Ascending aorta (tissue), 2 donors: ENCODE measurements around the gene RFC4. TPM values are rescaled to one million over a fixed set of nuclear protein-coding genes. Genes with fewer than 3 reads are reported as not detected.
A peak's percentile ranks its signal among the peaks of the same experiment; 100 is the strongest.

Source experiments
- DNase-seq, 2 donors: peaks; one replicate each; pipeline ENCODE4 v3.0.0-alpha.2; 2019; ENCODE audit warnings: low spot score in 2 of 2
- H3K27ac ChIP-seq, 2 donors: fragments of 200-600 bp; sonication (generic); one replicate each; pipeline ENCODE4 v1.5.1; 2016 to 2017; ENCODE audit warnings: mild to moderate bottlenecking in 1 of 2
- H3K27me3 ChIP-seq: fragments of 200-600 bp; sonication (generic); one replicate; pipeline ENCODE4 v1.5.1; 2017
- H3K36me3 ChIP-seq, 2 donors: fragments of 200-600 bp; sonication (generic); one replicate each; pipeline ENCODE4 v1.5.1; 2016
- H3K4me1 ChIP-seq, 2 donors: fragments of 200-600 bp; sonication (generic); one replicate each; pipeline ENCODE4 v1.5.1; 2016 to 2017; ENCODE audit warnings: mild to moderate bottlenecking in 1 of 2
- H3K4me3 ChIP-seq, 2 donors: fragments of 200-600 bp; sonication (generic); one replicate each; pipeline ENCODE4 v1.5.1; 2016 to 2017; ENCODE audit warnings: mild to moderate bottlenecking in 1 of 2
- H3K9me3 ChIP-seq, 2 donors: fragments of 200-600 bp; sonication (generic); one replicate each; pipeline ENCODE4 v1.5.1; 2016
- intact Hi-C: fragments of 100-400 bp; cut with DNase I; formaldehyde crosslinking; loops from one replicate; pipeline ENCODE4 v1.15.1; 2023
- total RNA-seq: library from RNA; depleted of rRNA; stranded (reverse); fragments of >200 nt; gene quantifications from one replicate; pipeline ENCODE4 v1.1.0, GENCODE V29; 2016
- TF ChIP-seq, protein P1 (sequence below), 3 experiments: fragments of 200-600 bp in 2 of 3; fragments of 450-650 bp in 1 of 3; sonication (generic) in 2 of 3; IDR thresholded peaks; one replicate each; pipeline ENCODE4 v1.5.1; 2016 to 2019; ENCODE audit warnings: antibody characterized with exemption in 3 of 3, mild to moderate bottlenecking in 1 of 3, moderate library complexity in 1 of 3

RFC4 gene
- total RNA-seq, 1 donor from 2014 or later = 23.8 TPM

DNA sequence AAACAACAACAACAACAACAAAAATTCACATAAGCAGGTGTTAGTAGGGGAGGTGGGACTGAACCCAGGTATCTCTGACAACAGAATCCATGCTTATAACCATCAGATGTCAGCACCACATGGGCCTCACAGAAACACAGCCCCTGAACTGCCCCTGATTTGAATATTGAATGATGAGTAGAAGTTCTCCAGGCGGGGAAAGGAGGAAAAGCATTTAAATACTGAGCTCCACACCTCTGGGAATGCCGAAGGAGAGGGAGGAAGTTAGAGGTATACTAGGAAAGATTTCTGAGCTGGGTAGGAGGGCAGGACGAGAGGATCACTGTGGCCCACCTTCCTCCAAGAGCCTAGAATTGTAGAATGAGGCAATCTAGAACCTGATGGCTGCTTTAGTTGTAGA is 54.8 kb downstream of the RFC4 start:
- Histone ChIP-seq H3K27me3 (no peaks in the 10 kb centered on the region), H3K4me1 (peaks cover 0 to 5% of the 10 kb centered on the region in 2 donors), H3K9me3 (no peaks in the 10 kb centered on the region), H3K27ac (no peak overlapping the region), H3K36me3 (no peaks in the 10 kb centered on the region), H3K4me3 (no peak overlapping the region)
- intact Hi-C loops = no loop called here
- DNase-seq = no peak
- TF ChIP-seq, protein P1, sequence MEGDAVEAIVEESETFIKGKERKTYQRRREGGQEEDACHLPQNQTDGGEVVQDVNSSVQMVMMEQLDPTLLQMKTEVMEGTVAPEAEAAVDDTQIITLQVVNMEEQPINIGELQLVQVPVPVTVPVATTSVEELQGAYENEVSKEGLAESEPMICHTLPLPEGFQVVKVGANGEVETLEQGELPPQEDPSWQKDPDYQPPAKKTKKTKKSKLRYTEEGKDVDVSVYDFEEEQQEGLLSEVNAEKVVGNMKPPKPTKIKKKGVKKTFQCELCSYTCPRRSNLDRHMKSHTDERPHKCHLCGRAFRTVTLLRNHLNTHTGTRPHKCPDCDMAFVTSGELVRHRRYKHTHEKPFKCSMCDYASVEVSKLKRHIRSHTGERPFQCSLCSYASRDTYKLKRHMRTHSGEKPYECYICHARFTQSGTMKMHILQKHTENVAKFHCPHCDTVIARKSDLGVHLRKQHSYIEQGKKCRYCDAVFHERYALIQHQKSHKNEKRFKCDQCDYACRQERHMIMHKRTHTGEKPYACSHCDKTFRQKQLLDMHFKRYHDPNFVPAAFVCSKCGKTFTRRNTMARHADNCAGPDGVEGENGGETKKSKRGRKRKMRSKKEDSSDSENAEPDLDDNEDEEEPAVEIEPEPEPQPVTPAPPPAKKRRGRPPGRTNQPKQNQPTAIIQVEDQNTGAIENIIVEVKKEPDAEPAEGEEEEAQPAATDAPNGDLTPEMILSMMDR (IDR thresholded peaks at IDR 0.05) = no peak

DNA sequence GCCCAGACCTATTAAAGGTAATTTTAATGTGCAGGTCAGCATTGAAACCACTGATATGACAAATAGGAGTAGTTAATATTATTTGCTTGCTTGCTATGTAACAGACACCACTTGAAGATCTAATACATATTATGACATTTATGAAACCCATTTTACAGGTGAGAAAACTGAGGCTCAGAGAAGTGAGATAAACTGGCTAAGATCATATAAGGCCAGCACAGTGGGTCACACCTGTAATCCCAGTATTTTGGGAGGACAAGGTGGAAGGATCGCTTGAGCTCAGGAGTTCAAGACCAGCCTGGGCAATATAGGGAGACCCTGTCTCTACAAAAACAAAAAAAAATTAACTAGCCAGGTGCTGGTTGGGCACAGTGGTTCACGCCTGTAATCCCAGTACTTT is 56.0 kb downstream of the RFC4 start:
- no peak overlapping the region for H3K27ac ChIP-seq
- H3K4me3 ChIP-seq = no peak overlapping the region
- intact Hi-C loops = no loop called here

DNA sequence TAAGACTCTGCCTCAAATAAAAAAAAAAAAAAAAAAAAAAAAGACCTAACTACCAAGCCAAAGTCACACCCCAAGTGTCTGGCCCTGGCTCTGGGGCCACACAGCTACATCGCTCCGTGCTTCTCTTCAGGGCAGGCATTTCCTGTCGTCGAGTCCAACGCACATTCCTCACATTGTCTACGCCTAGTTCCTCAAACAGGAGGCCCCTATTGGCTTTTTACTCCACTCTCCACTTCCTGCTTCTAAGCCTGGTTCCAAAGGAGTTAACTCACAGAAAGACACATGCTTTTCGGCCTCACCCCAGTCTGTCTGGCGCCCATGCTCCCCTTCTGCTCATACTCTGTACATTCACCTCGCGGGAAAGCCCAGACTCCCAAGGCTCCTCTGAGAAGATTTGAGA is 60.3 kb downstream of the RFC4 start:
- H3K4me3 ChIP-seq = no peak overlapping the region
- H3K36me3 ChIP-seq = no peaks in the 10 kb centered on the region
- H3K27ac ChIP-seq = peak overlapping the region; percentile 45 to 51
- no peaks in the 10 kb centered on the region for H3K9me3 ChIP-seq
- H3K4me1 ChIP-seq = peaks cover 0 to 4% of the 10 kb centered on the region in 2 donors
- intact Hi-C loops = no loop called here
- DNase-seq = peak in 1 of 2 donors; percentile 66
- TF ChIP-seq, protein P1 (IDR thresholded peaks at IDR 0.05) = no peak
- H3K27me3 ChIP-seq = no peaks in the 10 kb centered on the region

More for the DNA sequence above, 56.0 kb downstream of the RFC4 start:
- Histone ChIP-seq H3K9me3 (no peaks in the 10 kb centered on the region), H3K27me3 (no peaks in the 10 kb centered on the region), H3K4me1 (peaks cover 0 to 8% of the 10 kb centered on the region in 2 donors), H3K36me3 (no peaks in the 10 kb centered on the region)
- TF ChIP-seq, protein P1 (IDR thresholded peaks at IDR 0.05) = no peak
- no peak for DNase-seq

DNA sequence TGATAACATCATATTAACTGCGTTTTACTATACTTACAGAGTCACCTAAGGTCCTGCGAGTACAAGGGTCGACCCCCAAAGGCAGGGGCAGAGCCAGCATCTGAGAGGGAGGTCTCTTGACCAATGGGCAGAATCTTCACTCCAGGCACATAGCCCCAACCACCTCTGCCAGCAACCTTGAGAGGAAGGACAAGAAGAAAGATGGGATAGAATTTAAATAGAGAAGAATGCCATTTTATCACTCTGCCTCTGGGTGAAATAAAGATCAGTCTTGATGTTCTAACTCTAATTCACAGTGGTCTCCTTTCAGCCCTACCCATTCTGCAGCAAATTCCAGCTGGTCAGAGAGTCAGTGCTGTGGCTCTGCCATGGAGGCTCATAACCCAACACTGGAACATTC is 62.6 kb downstream of the RFC4 start:
- no peaks in the 10 kb centered on the region for H3K9me3 ChIP-seq
- TF ChIP-seq, protein P1 (IDR thresholded peaks at IDR 0.05) = no peak
- intact Hi-C loops = no loop called here
- no peaks in the 10 kb centered on the region for H3K27me3 ChIP-seq
- no peak overlapping the region for H3K27ac ChIP-seq
- H3K36me3 ChIP-seq = no peaks in the 10 kb centered on the region
- peaks cover 0 to 4% of the 10 kb centered on the region in 2 donors for H3K4me1 ChIP-seq
- DNase-seq = no peak
- H3K4me3 ChIP-seq = no peak overlapping the region

DNA sequence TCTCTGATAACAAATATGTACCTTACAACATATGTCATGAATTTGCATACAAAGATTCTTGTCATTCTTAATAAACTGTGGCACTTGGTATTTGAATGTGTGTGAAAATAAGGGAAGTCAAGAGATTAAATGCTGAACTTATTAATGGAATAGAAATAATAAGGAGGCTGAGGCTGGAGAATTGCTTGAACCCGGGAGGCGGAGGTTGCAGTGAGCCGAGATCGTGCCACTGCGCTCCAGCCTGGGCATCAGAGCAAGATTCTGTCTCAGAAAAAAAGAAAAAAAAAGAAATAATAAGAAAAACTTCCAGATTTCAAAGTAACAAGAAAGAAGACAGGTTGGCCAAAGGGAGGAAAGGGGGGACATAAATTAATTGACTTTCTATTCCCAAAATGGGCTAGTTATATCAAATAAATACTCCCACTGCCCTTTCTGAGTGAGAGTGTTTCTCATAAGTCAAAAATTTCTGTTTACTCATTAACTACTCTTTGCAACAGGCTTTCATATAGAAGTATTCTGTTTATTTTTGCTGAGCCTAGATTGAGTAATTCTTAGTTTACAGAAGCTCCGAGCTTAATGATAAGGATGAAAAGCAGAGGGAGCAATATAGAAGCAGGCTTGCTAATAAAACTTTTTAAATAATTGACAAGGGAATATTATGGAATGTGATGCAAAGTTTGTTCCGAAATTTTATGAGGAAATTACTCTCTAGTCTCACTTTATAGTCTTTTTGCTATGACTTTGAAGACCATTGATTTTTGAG is 63.5 kb downstream of the RFC4 start:
- peaks cover 0 to 4% of the 10 kb centered on the region in 2 donors for H3K4me1 ChIP-seq
- no peaks in the 10 kb centered on the region for H3K27me3 ChIP-seq
- TF ChIP-seq, protein P1 (IDR thresholded peaks at IDR 0.05) = no peak
- H3K9me3 ChIP-seq = no peaks in the 10 kb centered on the region
- intact Hi-C loops = no loop called here
- H3K36me3 ChIP-seq = no peaks in the 10 kb centered on the region
- no peak overlapping the region for H3K27ac ChIP-seq
- no peak for DNase-seq
- H3K4me3 ChIP-seq = no peak overlapping the region

Other genes with a start within 250 kb of the RFC4 start
- gene TBCCD1, start 239.1 kb downstream of the RFC4 start, total RNA-seq = 6.4 TPM
- gene DNAJB11, start 235.8 kb downstream of the RFC4 start, total RNA-seq = 31.3 TPM
- 0.53 TPM for gene AHSG, start 193.4 kb downstream of the RFC4 start, total RNA-seq
- not detected for gene FETUB, start 166.1 kb downstream of the RFC4 start, total RNA-seq
- 6.9 TPM for gene HRG, start 140.5 kb downstream of the RFC4 start, total RNA-seq
- not detected for gene KNG1, start 89.1 kb downstream of the RFC4 start, total RNA-seq
- gene EIF4A2, start 22.9 kb downstream of the RFC4 start, total RNA-seq = 260 TPM
- 8.2 TPM for gene ADIPOQ, start 36.2 kb upstream of the RFC4 start, total RNA-seq
- 59.9 TPM for gene ST6GAL1, start 124.0 kb upstream of the RFC4 start, total RNA-seq